ENCODE results near the gene TBX10. TPM values are rescaled to one million over a fixed set of nuclear protein-coding genes. Genes with fewer than 3 reads are reported as not detected.
A peak's percentile ranks its signal among the peaks of the same experiment; 100 is the strongest.

Gene TBX10
- total and polyA plus RNA-seq, 2 of the 8 experiments (the other 6 are each of a cell fraction or from before 2014, with no cell fraction given), result 0.09 TPM; not detected in 1

DNA sequence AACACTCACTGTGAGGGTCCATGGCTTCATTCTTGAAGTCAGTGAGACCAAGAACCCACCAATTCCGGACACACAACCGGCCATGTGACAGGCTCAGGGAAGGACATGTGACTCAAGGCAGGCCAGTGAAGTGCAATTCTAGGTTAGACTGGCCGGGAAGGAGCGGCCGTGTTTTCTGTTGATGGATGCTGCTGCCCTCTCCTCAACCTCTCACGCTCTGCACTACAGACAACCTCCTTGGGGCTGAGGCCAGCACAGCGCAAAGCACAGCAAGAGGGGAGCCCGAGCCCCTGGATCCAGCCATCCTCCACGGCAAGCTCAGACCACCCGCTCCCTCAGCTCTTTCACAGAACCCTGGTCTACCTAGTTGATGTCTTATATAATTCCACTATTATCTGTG is 12.6 kb downstream of the TBX10 start:
- H3K23me2 ChIP-seq (ENCODE audit: low read depth, low read length), result peaks cover 2% of the 10 kb centered on the region; the same call in 1 of the 2 replicates
- H3K27me3 ChIP-seq (replicated peaks in 1 of 4; ENCODE audit: control insufficient read depth in 3 of 4, extremely low read depth in 1 of 4, insufficient read depth in 3 of 4, low read length in 3 of 4), result no peaks in the 10 kb centered on the region
- DNase-seq (ENCODE audit: low read depth in 1 of 2, low spot score in 2 of 2) (no peak), FAIRE-seq (no peak)
- H3K14ac ChIP-seq (ENCODE audit: insufficient read length), result no peak overlapping the region
- ChIA-PET CTCF (ENCODE audit: partially characterized antibody) (interaction anchor here (0.7 to 10.1 kb wide), 6 partner anchors 12 to 86 kb away, joined by 3 to 117 read pairs (median 12); partner anchors contain the start of gene TBX10), POLR2A (ENCODE audit: partially characterized antibody) (interaction anchor here (0.6 to 11.7 kb wide), 9 partner anchors 10 to 257 kb away, joined by 3 to 194 read pairs (median 3); partner anchors contain the start of gene GSTP1)
- peak overlapping the region; percentile 24; the same call in 1 of the 2 replicates for H3K27ac ChIP-seq (ENCODE audit: low read depth, low read length)
- H2BK20ac ChIP-seq (ENCODE audit: low read length), result no peak overlapping the region
- no peak overlapping the region for H3K4ac ChIP-seq (replicated peaks; ENCODE audit: insufficient read length, low read depth, low read length)
- no peak overlapping the region for H2AK5ac ChIP-seq (ENCODE audit: low read depth, low read length)
- no peak overlapping the region for H3K4me2 ChIP-seq (ENCODE audit: insufficient read depth in 1 of 2, low read depth in 2 of 2, low read length in 2 of 2)
- H3K23ac ChIP-seq (ENCODE audit: insufficient read length), result no peak overlapping the region
- H2BK12ac ChIP-seq (ENCODE audit: low read depth, low read length), result no peak overlapping the region
- H3K79me1 ChIP-seq (ENCODE audit: low read depth, low read length), result no peaks in the 10 kb centered on the region
- no peak overlapping the region for H3K18ac ChIP-seq (ENCODE audit: extremely low read depth, low read length)
- TF ChIP-seq CEBPB (IDR thresholded peaks at IDR 0.05; ENCODE audit: low read depth, low read length) (no peak), SP4 (IDR thresholded peaks at IDR 0.05; ENCODE audit: low read length) (no peak), POLR2A (IDR thresholded peaks at IDR 0.05; ENCODE audit: control extremely low read depth in 1 of 2, low read depth in 2 of 2, low read length in 2 of 2) (peak in 1 of 2 experiments; percentile 12; a peak in 1 of 3 replicates), POLR2AphosphoS5 (IDR thresholded peaks at IDR 0.05; ENCODE audit: low read depth, low read length) (peak; percentile 27; the same call in 1 of the 2 replicates)
- TF ChIP-seq, protein P1, sequence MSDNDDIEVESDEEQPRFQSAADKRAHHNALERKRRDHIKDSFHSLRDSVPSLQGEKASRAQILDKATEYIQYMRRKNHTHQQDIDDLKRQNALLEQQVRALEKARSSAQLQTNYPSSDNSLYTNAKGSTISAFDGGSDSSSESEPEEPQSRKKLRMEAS (IDR thresholded peaks at IDR 0.05), result peak; percentile 51; the same call in 1 of the 2 replicates
- TF ChIP-seq, protein P2, sequence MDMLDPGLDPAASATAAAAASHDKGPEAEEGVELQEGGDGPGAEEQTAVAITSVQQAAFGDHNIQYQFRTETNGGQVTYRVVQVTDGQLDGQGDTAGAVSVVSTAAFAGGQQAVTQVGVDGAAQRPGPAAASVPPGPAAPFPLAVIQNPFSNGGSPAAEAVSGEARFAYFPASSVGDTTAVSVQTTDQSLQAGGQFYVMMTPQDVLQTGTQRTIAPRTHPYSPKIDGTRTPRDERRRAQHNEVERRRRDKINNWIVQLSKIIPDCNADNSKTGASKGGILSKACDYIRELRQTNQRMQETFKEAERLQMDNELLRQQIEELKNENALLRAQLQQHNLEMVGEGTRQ (IDR thresholded peaks at IDR 0.05; ENCODE audit: low read length), result peak; percentile 54; the same call in 1 of the 2 replicates
- TF ChIP-seq, protein P3, sequence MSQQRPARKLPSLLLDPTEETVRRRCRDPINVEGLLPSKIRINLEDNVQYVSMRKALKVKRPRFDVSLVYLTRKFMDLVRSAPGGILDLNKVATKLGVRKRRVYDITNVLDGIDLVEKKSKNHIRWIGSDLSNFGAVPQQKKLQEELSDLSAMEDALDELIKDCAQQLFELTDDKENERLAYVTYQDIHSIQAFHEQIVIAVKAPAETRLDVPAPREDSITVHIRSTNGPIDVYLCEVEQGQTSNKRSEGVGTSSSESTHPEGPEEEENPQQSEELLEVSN (IDR thresholded peaks at IDR 0.05), result 0 out of 2 replicates have a peak, but pooled peaks have one; percentile 47
- H3K36me3 ChIP-seq (ENCODE audit: control insufficient read depth in 2 of 4, insufficient read depth in 4 of 4, low read length in 3 of 4), result peaks cover 0 to 7% (median 0%) of the 10 kb centered on the region in 4 experiments; a peak in 1 of 8 replicates
- H2AFZ ChIP-seq (ENCODE audit: low read length), result no peak overlapping the region
- no peak overlapping the region for H4K8ac ChIP-seq (ENCODE audit: extremely low read depth, insufficient read depth, low read length)
- H2BK5ac ChIP-seq (ENCODE audit: low read depth, low read length), result peak overlapping the region; percentile 20; the same call in 1 of the 2 replicates
- no peaks in the 10 kb centered on the region for H3K9me3 ChIP-seq (ENCODE audit: insufficient read depth in 2 of 2, low read depth in 1 of 2, low read length in 1 of 2)
- H4K5ac ChIP-seq (ENCODE audit: insufficient read length, low read depth, low read length), result no peak overlapping the region
- H3K56ac ChIP-seq (replicated peaks; ENCODE audit: insufficient read length, low read depth, low read length), result no peak overlapping the region
- WGBS, 2 experiments (ENCODE audit: extremely low coverage in 1 of 2, insufficient coverage in 1 of 2, insufficient read length in 1 of 2, insufficient replicate concordance in 2 of 2, low coverage in 1 of 2, low lambda C conversion rate in 2 of 2, missing lambda C conversion rate in 1 of 2), result 74% methylated on average over 10 of the region's 10 CpGs; no CpG with 5 or more reads in 1 of the 2 experiments
- no peak overlapping the region for H3K9ac ChIP-seq (replicated peaks in 1 of 4; ENCODE audit: extremely low read depth in 1 of 4, low read depth in 3 of 4, low read length in 3 of 4)
- no peak overlapping the region for H4K91ac ChIP-seq (replicated peaks; ENCODE audit: insufficient read length, low read length)
- no peak overlapping the region for H2BK120ac ChIP-seq (replicated peaks; ENCODE audit: low read depth, low read length)
- no peak overlapping the region for H2BK15ac ChIP-seq (ENCODE audit: low read length)
- no peak overlapping the region for H3K4me3 ChIP-seq (ENCODE audit: extremely low read depth in 1 of 4, insufficient read depth in 2 of 4, low read depth in 3 of 4, low read length in 4 of 4)
- no peaks in the 10 kb centered on the region for H4K20me1 ChIP-seq (replicated peaks in 1 of 2; ENCODE audit: control insufficient read depth in 1 of 2, insufficient read depth in 2 of 2, low read length in 2 of 2)
- peaks cover 0 to 21% (median 16%) of the 10 kb centered on the region in 4 experiments; a peak in 6 of 7 replicates for H3K4me1 ChIP-seq (replicated peaks in 1 of 4; ENCODE audit: control insufficient read depth in 3 of 4, insufficient read depth in 4 of 4, low read length in 3 of 4)
- no peaks in the 10 kb centered on the region; a peak in 1 of 4 replicates for H3K79me2 ChIP-seq (ENCODE audit: control insufficient read depth in 1 of 2, insufficient read depth in 2 of 2, low read length in 2 of 2)
